Thyroid gland (tissue), 4 donors: ENCODE measurements around the gene BTBD16. TPM values are rescaled to one million over a fixed set of nuclear protein-coding genes. Genes with fewer than 3 reads are reported as not detected.

Experiments
- DNase-seq, 2 donors: peaks; one replicate each; pipeline ENCODE4 v3.0.0-alpha.2; 2019
- H3K27ac ChIP-seq, 3 donors: fragments of 200-600 bp; sonication (generic); 1 replicate in 2 of 3; 2 replicates in 1 of 3; pipeline ENCODE4 v1.5.1; 2016 to 2019; ENCODE audit warnings: mild to moderate bottlenecking in 1 of 3, moderate library complexity in 1 of 3
- H3K27me3 ChIP-seq: fragments of 200-600 bp; sonication (generic); one replicate; pipeline ENCODE4 v1.5.1; 2019
- H3K36me3 ChIP-seq, 2 donors: fragments of 200-600 bp; sonication (generic); one replicate each; pipeline ENCODE4 v1.5.1; 2016 to 2019
- H3K4me1 ChIP-seq, 2 donors: fragments of 200-600 bp; sonication (generic); one replicate each; pipeline ENCODE4 v1.5.1; 2017 to 2019
- H3K4me3 ChIP-seq, 3 donors: fragments of 200-600 bp; sonication (generic); replicated peaks in 1 of 3; 1 replicate in 2 of 3; 2 replicates in 1 of 3; pipeline ENCODE4 v1.5.1; 2016; ENCODE audit warnings: mild to moderate bottlenecking in 1 of 3
- H3K9me3 ChIP-seq: fragments of 200-600 bp; sonication (generic); one replicate; pipeline ENCODE4 v1.5.1; 2017
- POLR2A ChIP-seq, 2 donors: fragments of 450-650 bp; IDR thresholded peaks; one replicate each; pipeline ENCODE4 v1.6.1; 2017; ENCODE audit warnings: antibody characterized with exemption in 2 of 2, mild to moderate bottlenecking in 2 of 2, moderate library complexity in 1 of 2
- WGBS, 2 donors: methylation state at CpG; one replicate each; pipeline ENCODE4 v1.1.5; 2017; 5-methylcytosine and 5-hydroxymethylcytosine counted together
- intact Hi-C: fragments of 100-400 bp; cut with DNase I; formaldehyde crosslinking; loops from one replicate; pipeline ENCODE4 v1.15.1; 2023
- total RNA-seq, 4 donors: library from RNA; depleted of rRNA; stranded (reverse); fragments of >200 nt; gene quantifications; one replicate each; pipeline ENCODE4 v1.2.3, GENCODE V29; 2016
- TF ChIP-seq, protein P1 (sequence below), 6 experiments: fragments of 200-600 bp in 3 of 6; fragments of 450-650 bp in 3 of 6; sonication (generic) in 3 of 6; IDR thresholded peaks; one replicate each; pipeline ENCODE4 v1.5.1; 2016 to 2019; ENCODE audit warnings: antibody characterized with exemption in 6 of 6, mild to moderate bottlenecking in 2 of 6, inconsistent platforms in 1 of 6, moderate library complexity in 1 of 6

BTBD16 gene
- total RNA-seq, 4 donors from 2014 or later: 0.11 TPM; not detected in 3

DNA sequence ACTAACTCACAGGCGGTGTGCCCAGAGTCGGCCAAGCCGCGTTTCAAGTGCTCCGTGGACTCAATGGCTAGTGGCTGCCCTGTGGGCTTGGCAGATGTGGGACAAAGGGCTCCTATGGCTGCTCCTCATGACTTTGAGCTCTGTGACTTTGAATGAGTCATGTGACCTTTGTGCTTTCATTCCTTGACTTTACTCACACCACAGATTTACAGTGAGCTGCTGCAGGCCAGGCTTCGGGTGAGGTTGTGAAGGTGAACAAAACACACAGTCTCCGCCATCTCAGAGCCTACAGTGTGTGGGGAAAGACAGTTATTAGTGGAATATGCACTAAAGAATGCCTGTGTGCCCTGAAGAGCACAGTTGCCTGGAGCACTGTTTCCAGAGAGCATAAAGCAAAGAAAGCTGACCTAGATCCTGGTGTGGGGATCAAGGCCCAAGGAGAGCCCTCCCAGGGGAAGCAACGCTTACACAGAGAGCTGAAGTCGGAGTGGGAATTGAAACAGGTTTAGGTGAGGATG, 73.7 kb downstream of the BTBD16 start:
- no peaks in the 10 kb centered on the region for H3K36me3 ChIP-seq
- no peak for TF ChIP-seq POLR2A (IDR thresholded peaks at IDR 0.05)
- TF ChIP-seq, protein P1, sequence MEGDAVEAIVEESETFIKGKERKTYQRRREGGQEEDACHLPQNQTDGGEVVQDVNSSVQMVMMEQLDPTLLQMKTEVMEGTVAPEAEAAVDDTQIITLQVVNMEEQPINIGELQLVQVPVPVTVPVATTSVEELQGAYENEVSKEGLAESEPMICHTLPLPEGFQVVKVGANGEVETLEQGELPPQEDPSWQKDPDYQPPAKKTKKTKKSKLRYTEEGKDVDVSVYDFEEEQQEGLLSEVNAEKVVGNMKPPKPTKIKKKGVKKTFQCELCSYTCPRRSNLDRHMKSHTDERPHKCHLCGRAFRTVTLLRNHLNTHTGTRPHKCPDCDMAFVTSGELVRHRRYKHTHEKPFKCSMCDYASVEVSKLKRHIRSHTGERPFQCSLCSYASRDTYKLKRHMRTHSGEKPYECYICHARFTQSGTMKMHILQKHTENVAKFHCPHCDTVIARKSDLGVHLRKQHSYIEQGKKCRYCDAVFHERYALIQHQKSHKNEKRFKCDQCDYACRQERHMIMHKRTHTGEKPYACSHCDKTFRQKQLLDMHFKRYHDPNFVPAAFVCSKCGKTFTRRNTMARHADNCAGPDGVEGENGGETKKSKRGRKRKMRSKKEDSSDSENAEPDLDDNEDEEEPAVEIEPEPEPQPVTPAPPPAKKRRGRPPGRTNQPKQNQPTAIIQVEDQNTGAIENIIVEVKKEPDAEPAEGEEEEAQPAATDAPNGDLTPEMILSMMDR (IDR thresholded peaks at IDR 0.05): no peak
- H3K4me1 ChIP-seq: peaks cover 0 to 18% of the 10 kb centered on the region in 2 donors
- WGBS, 2 donors: 93% methylated on average over 9 of the region's 9 CpGs
- no peaks in the 10 kb centered on the region for H3K9me3 ChIP-seq
- DNase-seq: no peak
- no peak overlapping the region for H3K27ac ChIP-seq
- H3K4me3 ChIP-seq: no peak overlapping the region
- intact Hi-C loops: loop anchor here (5.0 to 10.0 kb wide), 3 partner anchors 47 to 220 kb away; partner anchors contain the start of gene DMBT1
- H3K27me3 ChIP-seq: no peaks in the 10 kb centered on the region

DNA sequence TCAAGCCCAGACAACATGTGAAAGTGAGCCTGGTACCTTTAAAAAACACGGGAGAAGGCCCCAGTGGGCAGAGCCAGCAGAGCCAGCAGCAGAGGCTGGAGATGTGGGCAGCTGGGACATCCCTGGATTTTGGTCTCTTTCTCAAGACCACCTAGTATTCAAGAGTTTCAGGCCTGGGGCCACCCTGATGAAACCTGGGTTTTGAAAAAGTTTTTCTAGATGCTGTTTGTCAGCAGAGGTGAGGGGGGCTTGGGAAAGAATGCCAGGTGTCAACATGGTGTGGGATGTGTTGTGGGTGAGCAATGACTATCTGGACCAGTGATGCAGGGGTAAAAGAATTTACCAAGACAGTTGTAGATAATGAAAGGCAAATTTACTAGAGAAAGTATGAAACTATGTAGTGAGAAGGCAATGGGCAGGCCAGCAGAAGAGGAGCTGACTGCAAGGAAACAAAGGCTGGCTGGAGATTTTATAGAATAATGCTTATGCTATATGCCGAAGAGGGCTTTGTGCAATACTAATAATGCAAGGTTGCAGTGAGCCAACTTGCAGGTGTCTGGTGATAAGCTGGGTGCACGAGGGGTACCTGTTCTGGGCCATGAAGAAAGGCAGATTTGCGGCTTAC, 75.3 kb downstream of the BTBD16 start:
- Histone ChIP-seq H3K36me3 (no peaks in the 10 kb centered on the region), H3K4me3 (no peak overlapping the region), H3K9me3 (no peaks in the 10 kb centered on the region), H3K4me1 (peaks cover 0 to 15% of the 10 kb centered on the region in 2 donors), H3K27me3 (no peaks in the 10 kb centered on the region), H3K27ac (no peak overlapping the region)
- DNase-seq: no peak
- 92 to 94% methylated on average over 4 of the region's 4 CpGs for WGBS, 2 donors
- no peak for TF ChIP-seq POLR2A (IDR thresholded peaks at IDR 0.05)
- TF ChIP-seq, protein P1 (IDR thresholded peaks at IDR 0.05): no peak
- intact Hi-C loops: loop anchor here (10.0 kb wide), 1 partner anchor 218 kb away; the partner anchor contains the start of gene DMBT1

DNA sequence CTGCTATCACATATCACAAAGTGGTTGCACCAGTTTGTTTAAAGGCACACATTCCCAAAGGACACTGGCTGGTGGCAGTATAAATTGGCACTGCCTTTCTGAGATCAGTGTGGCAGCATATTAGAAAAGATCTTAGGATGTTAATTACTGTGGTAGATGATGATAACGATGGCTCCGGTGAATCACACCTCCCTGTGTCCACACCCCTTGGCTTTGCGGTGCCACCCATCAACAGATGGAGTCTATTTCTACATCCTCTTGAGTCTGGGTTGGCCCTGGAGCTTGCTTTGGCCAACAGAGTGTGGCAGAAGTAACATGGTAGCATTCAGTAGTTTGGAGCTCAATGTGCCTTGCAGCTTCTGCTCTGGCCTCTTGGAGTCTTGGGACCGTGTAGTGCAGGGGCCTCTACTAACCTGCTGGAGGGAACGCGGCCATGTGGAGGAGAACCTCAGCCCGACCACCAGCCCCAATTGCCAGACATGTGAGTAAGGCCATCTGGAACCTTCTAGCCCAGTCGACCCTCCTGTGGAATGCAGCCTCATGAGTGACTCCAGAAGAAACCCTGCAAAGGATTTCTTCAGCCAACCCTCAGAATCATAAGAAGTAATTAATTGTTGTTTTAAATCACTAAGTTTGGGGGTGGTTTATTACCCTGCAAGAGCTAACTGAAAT, 76.2 kb downstream of the BTBD16 start:
- WGBS, 2 donors: 92 to 95% methylated on average over 6 to 8 of the region's 8 CpGs
- no peak for DNase-seq
- TF ChIP-seq, protein P1 (IDR thresholded peaks at IDR 0.05): no peak
- TF ChIP-seq POLR2A (IDR thresholded peaks at IDR 0.05): no peak
- intact Hi-C loops: loop anchor here (10.0 kb wide), 1 partner anchor 217 kb away; the partner anchor contains the start of gene DMBT1
- H3K4me3 ChIP-seq: no peak overlapping the region
- H3K27ac ChIP-seq: no peak overlapping the region
- peaks cover 0 to 12% of the 10 kb centered on the region in 2 donors for H3K4me1 ChIP-seq
- no peaks in the 10 kb centered on the region for H3K27me3 ChIP-seq
- no peaks in the 10 kb centered on the region for H3K36me3 ChIP-seq
- no peaks in the 10 kb centered on the region for H3K9me3 ChIP-seq

- Histone ChIP-seq H3K4me1 (peaks cover 0 to 12% of the 10 kb centered on the region in 2 donors), H3K4me3 (no peak overlapping the region), H3K36me3 (no peaks in the 10 kb centered on the region), H3K27ac (no peak overlapping the region), H3K9me3 (no peaks in the 10 kb centered on the region), H3K27me3 (no peaks in the 10 kb centered on the region)
- intact Hi-C loops: loop anchor here (10.0 kb wide), 1 partner anchor 216 kb away; the partner anchor contains the start of gene DMBT1
- no peak for TF ChIP-seq POLR2A (IDR thresholded peaks at IDR 0.05)
- TF ChIP-seq, protein P1 (IDR thresholded peaks at IDR 0.05): no peak
- peak; percentile 55 to 57 for DNase-seq
- 37 to 46% methylated on average over 4 of the region's 4 CpGs for WGBS, 2 donors
Observed at GRCh38 chr10:122348512-122348911, 77.4 kb downstream of the BTBD16 start.
